Neural cell (in vitro differentiated cells): ENCODE measurements around the gene APOC1. TPM values are rescaled to one million over a fixed set of nuclear protein-coding genes. Genes with fewer than 3 reads are reported as not detected.

Experiments used
- H2AFZ ChIP-seq: fragments of 200-600, 300-800 bp; sonication (generic), shearing (Covaris generic); 2 replicates; pipeline ENCODE4 v1.6.0; 2014; ENCODE audit warnings: low read depth, mild to moderate bottlenecking, antibody characterized with exemption, low read length, moderate library complexity
- H3F3A ChIP-seq: fragments of 200-600 bp; shearing (Covaris generic); 2 replicates; pipeline ENCODE4 v1.6.1; 2016; ENCODE audit warnings: mild to moderate bottlenecking, moderate library complexity, mixed read lengths, antibody characterized with exemption, low read length; ENCODE audit not compliant: insufficient read depth, poor library complexity, severe bottlenecking
- H3K27ac ChIP-seq: fragments of 200-600, 300-800 bp; sonication (generic), shearing (Covaris generic); 2 replicates; pipeline ENCODE4 v1.5.1; 2014; ENCODE audit warnings: mild to moderate bottlenecking, low read length, moderate library complexity
- H3K27me3 ChIP-seq: fragments of 300-800, 200-600 bp; sonication (generic), shearing (Covaris generic); 2 replicates; pipeline ENCODE4 v1.6.0; 2014; ENCODE audit warnings: mild to moderate bottlenecking, low read depth, low read length, moderate library complexity; ENCODE audit not compliant: insufficient read depth
- H3K36me3 ChIP-seq: fragments of 300-800, 200-600 bp; sonication (generic), shearing (Covaris generic); 2 replicates; pipeline ENCODE4 v1.5.1; 2014; ENCODE audit warnings: mild to moderate bottlenecking, antibody characterized with exemption, low read length, moderate library complexity; ENCODE audit not compliant: insufficient read depth
- H3K4me2 ChIP-seq: fragments of 300-800, 200-600 bp; sonication (generic), shearing (Covaris generic); 2 replicates; pipeline ENCODE4 v1.6.0; 2014; ENCODE audit warnings: mild to moderate bottlenecking, low read length
- H3K4me3 ChIP-seq: fragments of 300-800, 200-600 bp; sonication (generic), shearing (Covaris generic); 2 replicates; pipeline ENCODE4 v1.5.1; 2014; ENCODE audit warnings: mild to moderate bottlenecking, low read length, moderate library complexity
- H3K79me2 ChIP-seq: fragments of 200-600 bp; shearing (Covaris generic); replicated peaks from 2 replicates; pipeline ENCODE4 v1.6.0; 2014; ENCODE audit warnings: mild to moderate bottlenecking, low read length, moderate library complexity; ENCODE audit not compliant: insufficient read depth
- H3K9ac ChIP-seq: fragments of 300-800, 200-600 bp; sonication (generic), shearing (Covaris generic); 2 replicates; pipeline ENCODE4 v1.6.1; 2016; ENCODE audit warnings: mild to moderate bottlenecking, low read length, mixed read lengths
- H3K9me2 ChIP-seq: fragments of 200-600 bp; shearing (Covaris generic); 2 replicates; pipeline ENCODE4 v1.6.1; 2016; ENCODE audit warnings: mild to moderate bottlenecking, low read length, mixed read lengths; ENCODE audit not compliant: insufficient read depth
- H3K9me3 ChIP-seq: fragments of 200-600, 300-800 bp; sonication (generic), shearing (Covaris generic); 2 replicates; pipeline ENCODE4 v1.6.1; 2016; ENCODE audit warnings: mild to moderate bottlenecking, mixed run types, low read length, moderate library complexity, mixed read lengths
- H4K20me1 ChIP-seq: fragments of 200-600 bp; shearing (Covaris generic); 2 replicates; pipeline ENCODE4 v1.6.1; 2016; ENCODE audit warnings: mild to moderate bottlenecking, mixed run types; ENCODE audit not compliant: insufficient read depth
- EP300 ChIP-seq: fragments of 450-650 bp; conservative IDR thresholded peaks from 2 replicates; pipeline ENCODE4 v1.6.1; 2014; ENCODE audit warnings: antibody characterized with exemption, mild to moderate bottlenecking, moderate library complexity; ENCODE audit not compliant: poor library complexity, severe bottlenecking
- EZH2 ChIP-seq: fragments of 200-600, 300-800 bp; shearing (Covaris generic), sonication (generic); IDR thresholded peaks from 2 replicates; pipeline ENCODE4 v1.6.1; 2014; ENCODE audit warnings: antibody characterized with exemption, low read length, borderline replicate concordance, mild to moderate bottlenecking; ENCODE audit not compliant: insufficient read depth, poor library complexity, severe bottlenecking
- MXI1 ChIP-seq: fragments of 450-650 bp; conservative IDR thresholded peaks from 2 replicates; pipeline ENCODE4 v1.6.1; 2014; ENCODE audit warnings: antibody characterized with exemption, mild to moderate bottlenecking; ENCODE audit not compliant: poor library complexity, severe bottlenecking
- POLR2AphosphoS5 ChIP-seq: IDR thresholded peaks from 2 replicates; pipeline ENCODE4 v1.6.1; 2012
- RAD21 ChIP-seq: fragments of 450-650 bp; conservative IDR thresholded peaks from 2 replicates; pipeline ENCODE4 v1.6.1; 2014; ENCODE audit warnings: antibody characterized with exemption, mild to moderate bottlenecking, moderate library complexity
- SMC3 ChIP-seq: fragments of 450-650 bp; conservative IDR thresholded peaks from 2 replicates; pipeline ENCODE4 v1.6.1; 2014; ENCODE audit warnings: antibody characterized with exemption, mild to moderate bottlenecking, moderate library complexity; ENCODE audit not compliant: poor library complexity
- TAF1 ChIP-seq: IDR thresholded peaks from 2 replicates; pipeline ENCODE4 v1.6.1; 2012; ENCODE audit warnings: low read depth
- polyA plus RNA-seq: library from polyadenylated mRNA; depleted of rRNA; stranded (reverse); fragments of >200 nt; gene quantifications from 2 replicates; pipeline ENCODE4 v1.2.3, GENCODE V29; 2014
- TF ChIP-seq, protein P1 (sequence below): IDR thresholded peaks from 2 replicates; pipeline ENCODE4 v1.6.1; 2012; ENCODE audit warnings: borderline replicate concordance
- TF ChIP-seq, protein P2 (sequence below): fragments of 450-650 bp; IDR thresholded peaks from 2 replicates; pipeline ENCODE4 v1.5.1; 2014; ENCODE audit warnings: antibody characterized with exemption, mild to moderate bottlenecking, moderate library complexity; ENCODE audit not compliant: poor library complexity, severe bottlenecking

Gene APOC1
- polyA plus RNA-seq, 1 donor from 2014 or later, result not detected

DNA sequence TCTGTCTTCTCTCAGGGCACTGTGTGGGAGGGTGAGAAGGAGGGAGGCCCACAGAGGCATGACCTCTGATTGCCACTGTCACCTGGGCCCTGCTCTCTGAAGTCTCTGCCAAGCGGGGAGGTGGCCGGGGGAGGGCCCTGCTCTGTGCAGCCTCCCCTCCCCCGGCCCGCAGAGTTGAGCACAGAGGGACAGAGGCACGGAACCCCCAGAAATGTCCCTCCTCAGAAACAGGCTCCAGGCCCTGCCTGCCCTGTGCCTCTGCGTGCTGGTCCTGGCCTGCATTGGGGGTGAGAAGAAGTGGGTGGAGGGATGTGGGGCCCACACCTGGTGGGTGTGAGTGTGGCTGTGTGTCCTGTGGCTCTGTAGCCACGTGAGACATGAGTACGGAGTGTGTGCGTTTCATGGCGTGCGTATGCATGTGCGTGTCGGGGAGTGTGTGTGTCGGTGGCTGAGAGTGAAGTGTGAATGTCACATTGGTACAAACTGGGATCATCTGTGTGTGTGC lies 27.7 kb downstream of the APOC1 start, which contains the start of gene APOC4:
TSS of gene APOC4 (plus strand) at position 171 of the 505 bp plus-strand sequence. CDS start at position 212, 41 bp downstream.
- H3K9ac ChIP-seq, result no peak within 1 kb of the TSS
- H3K4me2 ChIP-seq, result no peak within 1 kb of the TSS
- H2AFZ ChIP-seq, result no peak within 1 kb of the TSS
- H3K27ac ChIP-seq, result no peak within 1 kb of the TSS
- no peaks in the 10 kb centered on the region for H3K9me2 ChIP-seq
- no peak within 1 kb of the TSS for H3K4me3 ChIP-seq
- no peaks in the 10 kb centered on the region for H4K20me1 ChIP-seq
- no peaks in the 10 kb centered on the region for H3K27me3 ChIP-seq
- H3K36me3 ChIP-seq, result no peaks in the 10 kb centered on the region
- no peak for TF ChIP-seq EZH2
- TF ChIP-seq MXI1, result no peak
- TF ChIP-seq, protein P1, sequence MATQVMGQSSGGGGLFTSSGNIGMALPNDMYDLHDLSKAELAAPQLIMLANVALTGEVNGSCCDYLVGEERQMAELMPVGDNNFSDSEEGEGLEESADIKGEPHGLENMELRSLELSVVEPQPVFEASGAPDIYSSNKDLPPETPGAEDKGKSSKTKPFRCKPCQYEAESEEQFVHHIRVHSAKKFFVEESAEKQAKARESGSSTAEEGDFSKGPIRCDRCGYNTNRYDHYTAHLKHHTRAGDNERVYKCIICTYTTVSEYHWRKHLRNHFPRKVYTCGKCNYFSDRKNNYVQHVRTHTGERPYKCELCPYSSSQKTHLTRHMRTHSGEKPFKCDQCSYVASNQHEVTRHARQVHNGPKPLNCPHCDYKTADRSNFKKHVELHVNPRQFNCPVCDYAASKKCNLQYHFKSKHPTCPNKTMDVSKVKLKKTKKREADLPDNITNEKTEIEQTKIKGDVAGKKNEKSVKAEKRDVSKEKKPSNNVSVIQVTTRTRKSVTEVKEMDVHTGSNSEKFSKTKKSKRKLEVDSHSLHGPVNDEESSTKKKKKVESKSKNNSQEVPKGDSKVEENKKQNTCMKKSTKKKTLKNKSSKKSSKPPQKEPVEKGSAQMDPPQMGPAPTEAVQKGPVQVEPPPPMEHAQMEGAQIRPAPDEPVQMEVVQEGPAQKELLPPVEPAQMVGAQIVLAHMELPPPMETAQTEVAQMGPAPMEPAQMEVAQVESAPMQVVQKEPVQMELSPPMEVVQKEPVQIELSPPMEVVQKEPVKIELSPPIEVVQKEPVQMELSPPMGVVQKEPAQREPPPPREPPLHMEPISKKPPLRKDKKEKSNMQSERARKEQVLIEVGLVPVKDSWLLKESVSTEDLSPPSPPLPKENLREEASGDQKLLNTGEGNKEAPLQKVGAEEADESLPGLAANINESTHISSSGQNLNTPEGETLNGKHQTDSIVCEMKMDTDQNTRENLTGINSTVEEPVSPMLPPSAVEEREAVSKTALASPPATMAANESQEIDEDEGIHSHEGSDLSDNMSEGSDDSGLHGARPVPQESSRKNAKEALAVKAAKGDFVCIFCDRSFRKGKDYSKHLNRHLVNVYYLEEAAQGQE, result no peak
- no peaks in the 10 kb centered on the region for H3K9me3 ChIP-seq
- no peaks in the 10 kb centered on the region for H3K79me2 ChIP-seq
- no peaks in the 10 kb centered on the region for H3F3A ChIP-seq

DNA sequence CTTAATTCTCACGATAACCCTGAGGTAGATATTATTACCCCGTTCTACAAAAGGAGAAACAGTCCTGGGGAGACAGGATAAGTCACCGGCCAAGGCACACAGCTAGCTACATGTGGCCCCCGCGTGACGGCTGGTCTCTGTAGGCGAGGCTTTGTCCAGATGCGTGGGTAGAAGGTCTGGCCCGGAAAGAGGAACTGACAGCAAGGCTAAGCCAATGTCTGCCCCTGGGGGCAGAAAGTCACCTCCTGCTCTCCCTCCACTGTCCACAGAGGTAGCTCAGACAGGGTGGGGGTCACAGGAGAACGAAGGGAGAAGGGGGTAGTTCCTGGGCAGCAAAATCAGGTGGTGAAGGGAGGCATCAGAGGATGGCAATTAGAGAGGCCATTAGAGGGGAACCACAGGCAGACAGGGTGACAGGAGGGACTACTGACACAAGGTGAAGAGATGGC lies 29.4 kb downstream of the APOC1 start:
- H3K36me3 ChIP-seq, result no peaks in the 10 kb centered on the region
- H3F3A ChIP-seq, result no peaks in the 10 kb centered on the region
- no peak overlapping the region for H3K4me3 ChIP-seq
- no peaks in the 10 kb centered on the region for H3K27me3 ChIP-seq
- H3K4me2 ChIP-seq, result no peak overlapping the region
- H3K9ac ChIP-seq, result no peak overlapping the region
- no peaks in the 10 kb centered on the region for H3K9me2 ChIP-seq
- no peak overlapping the region for H2AFZ ChIP-seq
- no peak overlapping the region for H3K27ac ChIP-seq
- no peaks in the 10 kb centered on the region for H3K79me2 ChIP-seq
- H4K20me1 ChIP-seq, result no peaks in the 10 kb centered on the region
- H3K9me3 ChIP-seq, result no peaks in the 10 kb centered on the region
- no peak for TF ChIP-seq RAD21
- TF ChIP-seq MXI1, result no peak
- no peak for TF ChIP-seq SMC3
- TF ChIP-seq POLR2AphosphoS5, result no peak
- no peak for TF ChIP-seq TAF1
- TF ChIP-seq EP300, result no peak
- TF ChIP-seq, protein P2, sequence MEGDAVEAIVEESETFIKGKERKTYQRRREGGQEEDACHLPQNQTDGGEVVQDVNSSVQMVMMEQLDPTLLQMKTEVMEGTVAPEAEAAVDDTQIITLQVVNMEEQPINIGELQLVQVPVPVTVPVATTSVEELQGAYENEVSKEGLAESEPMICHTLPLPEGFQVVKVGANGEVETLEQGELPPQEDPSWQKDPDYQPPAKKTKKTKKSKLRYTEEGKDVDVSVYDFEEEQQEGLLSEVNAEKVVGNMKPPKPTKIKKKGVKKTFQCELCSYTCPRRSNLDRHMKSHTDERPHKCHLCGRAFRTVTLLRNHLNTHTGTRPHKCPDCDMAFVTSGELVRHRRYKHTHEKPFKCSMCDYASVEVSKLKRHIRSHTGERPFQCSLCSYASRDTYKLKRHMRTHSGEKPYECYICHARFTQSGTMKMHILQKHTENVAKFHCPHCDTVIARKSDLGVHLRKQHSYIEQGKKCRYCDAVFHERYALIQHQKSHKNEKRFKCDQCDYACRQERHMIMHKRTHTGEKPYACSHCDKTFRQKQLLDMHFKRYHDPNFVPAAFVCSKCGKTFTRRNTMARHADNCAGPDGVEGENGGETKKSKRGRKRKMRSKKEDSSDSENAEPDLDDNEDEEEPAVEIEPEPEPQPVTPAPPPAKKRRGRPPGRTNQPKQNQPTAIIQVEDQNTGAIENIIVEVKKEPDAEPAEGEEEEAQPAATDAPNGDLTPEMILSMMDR, result no peak
- TF ChIP-seq EZH2, result no peak
- TF ChIP-seq, protein P1, result no peak
